ENCODE results near the gene PDXK. TPM values are rescaled to one million over a fixed set of nuclear protein-coding genes. Genes with fewer than 3 reads are reported as not detected.
A peak's percentile ranks its signal among the peaks of the same experiment; 100 is the strongest.

The PDXK gene
- total and polyA plus RNA-seq, 3 experiments from 2014 or later = 38.3 to 96.7 (median 96.3) TPM

DNA sequence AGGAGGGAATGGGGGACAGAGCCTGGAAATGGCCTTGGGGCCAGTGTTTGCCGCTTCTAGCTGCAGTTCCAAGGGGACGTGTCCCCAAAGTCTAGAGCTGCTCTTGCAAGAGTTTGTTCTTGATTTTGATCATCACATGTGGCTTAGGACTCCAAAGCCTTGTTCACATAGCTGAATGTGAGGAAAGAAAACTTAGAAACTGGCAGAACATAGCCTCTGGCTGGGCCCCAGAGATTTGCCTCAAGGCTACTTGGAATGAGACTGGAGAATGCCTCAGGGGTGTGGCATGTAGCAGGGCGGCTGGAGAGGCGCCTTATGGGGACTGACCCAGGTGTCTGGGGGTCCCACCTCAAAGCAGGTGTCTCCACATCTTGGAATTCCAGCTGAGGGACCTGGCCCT lies 2.3 kb downstream of the PDXK start:
- Histone ChIP-seq H3K27ac (ENCODE audit: low read depth, low read length) (no peak overlapping the region), H3K36me3 (ENCODE audit: insufficient read depth, low read length) (no peaks in the 10 kb centered on the region), H3K9me3 (ENCODE audit: low read length) (no peaks in the 10 kb centered on the region), H3K27me3 (ENCODE audit: insufficient read depth, low read length, poor library complexity, severe bottlenecking) (no peaks in the 10 kb centered on the region), H3K4me1 (ENCODE audit: insufficient read depth, low read length) (peaks cover 27% of the 10 kb centered on the region), H3K4me3 (ENCODE audit: low read length) (peak overlapping the region; percentile 85)
- H3K27me3 Mint-ChIP-seq = peaks cover 0 to 2% of the 10 kb centered on the region in 2 donors
- H3K36me3 Mint-ChIP-seq = peaks cover 0 to 8% (median 3%) of the 10 kb centered on the region in 3 donors
- peak overlapping the region in 5 of 8 donors; percentile 10 to 91 (median 82) for H3K27ac Mint-ChIP-seq
- H3K4me3 Mint-ChIP-seq = peak overlapping the region; percentile 44 to 87 (median 82)
- no peak for DNase-seq
- no peaks in the 10 kb centered on the region for H3K9me3 Mint-ChIP-seq
- POLR2A ChIA-PET = no interaction called here
- CTCF ChIA-PET = interaction anchor here (1.3 kb wide), 1 partner anchor 9 kb away, joined by 3 read pairs; no protein-coding TSS in a partner anchor
- H3K4me1 Mint-ChIP-seq = peaks cover 22 to 34% (median 32%) of the 10 kb centered on the region in 3 donors

DNA sequence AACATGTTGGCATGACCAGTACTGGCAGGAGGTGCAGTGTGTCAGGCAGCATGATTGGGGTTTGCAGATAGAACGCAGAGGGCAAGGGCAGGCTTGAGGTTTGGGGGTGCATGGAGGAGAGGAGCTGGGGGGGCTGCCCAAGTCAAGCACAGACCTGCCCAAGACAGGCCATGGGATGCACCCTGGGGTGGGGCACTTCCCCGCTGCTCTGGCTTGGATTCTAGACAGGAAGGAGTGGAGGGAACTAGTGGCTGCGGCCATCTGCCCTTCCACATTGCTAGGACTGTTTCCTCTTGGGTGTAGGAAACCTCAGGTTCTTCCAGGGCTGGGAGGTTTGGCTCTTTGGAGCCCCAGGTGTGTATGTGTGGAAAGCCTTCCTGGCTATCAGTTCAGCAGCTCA lies 3.0 kb downstream of the PDXK start:
- peak overlapping the region in 5 of 7 donors; percentile 25 to 86 (median 49) for H3K4me3 Mint-ChIP-seq
- H3K27ac ChIP-seq (ENCODE audit: low read depth, low read length) = no peak overlapping the region
- H3K36me3 Mint-ChIP-seq = peaks cover 0 to 8% (median 3%) of the 10 kb centered on the region in 3 donors
- H3K27ac Mint-ChIP-seq = peak overlapping the region in 5 of 8 donors; percentile 32 to 82 (median 50)
- no peak overlapping the region for H3K4me3 ChIP-seq (ENCODE audit: low read length)
- no peaks in the 10 kb centered on the region for H3K9me3 ChIP-seq (ENCODE audit: low read length)
- H3K27me3 ChIP-seq (ENCODE audit: insufficient read depth, low read length, poor library complexity, severe bottlenecking) = no peaks in the 10 kb centered on the region
- POLR2A ChIA-PET = no interaction called here
- H3K9me3 Mint-ChIP-seq = no peaks in the 10 kb centered on the region
- CTCF ChIA-PET = interaction anchor here (1.3 kb wide), 1 partner anchor 8 kb away, joined by 3 read pairs; no protein-coding TSS in a partner anchor
- no peaks in the 10 kb centered on the region for H3K36me3 ChIP-seq (ENCODE audit: insufficient read depth, low read length)
- H3K4me1 ChIP-seq (ENCODE audit: insufficient read depth, low read length) = peaks cover 34% of the 10 kb centered on the region
- no peak for DNase-seq
- peaks cover 26 to 40% (median 38%) of the 10 kb centered on the region in 3 donors for H3K4me1 Mint-ChIP-seq
- H3K27me3 Mint-ChIP-seq = peaks cover 0 to 2% of the 10 kb centered on the region in 2 donors

DNA sequence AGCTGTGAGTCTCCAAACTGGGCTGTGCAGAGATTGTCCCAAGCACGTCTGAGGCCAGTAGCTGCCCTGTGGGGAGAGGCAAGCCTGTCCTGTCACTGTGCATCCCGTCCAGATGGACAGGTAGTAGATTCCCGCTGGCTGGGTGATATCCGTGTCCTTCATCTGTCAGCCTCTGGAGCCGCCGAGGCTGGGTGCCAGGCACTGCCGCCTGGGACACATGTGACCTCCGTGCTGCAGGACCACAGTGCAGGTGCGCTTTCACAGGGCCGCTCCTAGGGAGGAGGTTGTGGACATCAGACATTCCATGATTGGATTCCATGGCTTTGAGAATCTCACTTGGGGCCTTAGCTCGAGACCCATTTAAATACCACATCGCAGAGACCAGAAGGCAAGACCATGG lies 4.7 kb downstream of the PDXK start:
- Histone ChIP-seq H3K4me1 (ENCODE audit: insufficient read depth, low read length) (peaks cover 51% of the 10 kb centered on the region), H3K9me3 (ENCODE audit: low read length) (no peaks in the 10 kb centered on the region), H3K36me3 (ENCODE audit: insufficient read depth, low read length) (no peaks in the 10 kb centered on the region), H3K27me3 (ENCODE audit: insufficient read depth, low read length, poor library complexity, severe bottlenecking) (no peaks in the 10 kb centered on the region), H3K4me3 (ENCODE audit: low read length) (no peak overlapping the region), H3K27ac (ENCODE audit: low read depth, low read length) (no peak overlapping the region)
- DNase-seq = no peak
- Mint-ChIP-seq H3K4me3 (peak overlapping the region in 1 of 7 donors; percentile 86), H3K36me3 (peaks cover 0 to 8% (median 3%) of the 10 kb centered on the region in 3 donors), H3K27ac (peak overlapping the region in 1 of 8 donors; percentile 43), H3K9me3 (no peaks in the 10 kb centered on the region), H3K4me1 (peaks cover 36 to 54% (median 53%) of the 10 kb centered on the region in 3 donors), H3K27me3 (peaks cover 0 to 4% of the 10 kb centered on the region in 2 donors)
- ChIA-PET CTCF (no interaction called here), POLR2A (no interaction called here)

DNA sequence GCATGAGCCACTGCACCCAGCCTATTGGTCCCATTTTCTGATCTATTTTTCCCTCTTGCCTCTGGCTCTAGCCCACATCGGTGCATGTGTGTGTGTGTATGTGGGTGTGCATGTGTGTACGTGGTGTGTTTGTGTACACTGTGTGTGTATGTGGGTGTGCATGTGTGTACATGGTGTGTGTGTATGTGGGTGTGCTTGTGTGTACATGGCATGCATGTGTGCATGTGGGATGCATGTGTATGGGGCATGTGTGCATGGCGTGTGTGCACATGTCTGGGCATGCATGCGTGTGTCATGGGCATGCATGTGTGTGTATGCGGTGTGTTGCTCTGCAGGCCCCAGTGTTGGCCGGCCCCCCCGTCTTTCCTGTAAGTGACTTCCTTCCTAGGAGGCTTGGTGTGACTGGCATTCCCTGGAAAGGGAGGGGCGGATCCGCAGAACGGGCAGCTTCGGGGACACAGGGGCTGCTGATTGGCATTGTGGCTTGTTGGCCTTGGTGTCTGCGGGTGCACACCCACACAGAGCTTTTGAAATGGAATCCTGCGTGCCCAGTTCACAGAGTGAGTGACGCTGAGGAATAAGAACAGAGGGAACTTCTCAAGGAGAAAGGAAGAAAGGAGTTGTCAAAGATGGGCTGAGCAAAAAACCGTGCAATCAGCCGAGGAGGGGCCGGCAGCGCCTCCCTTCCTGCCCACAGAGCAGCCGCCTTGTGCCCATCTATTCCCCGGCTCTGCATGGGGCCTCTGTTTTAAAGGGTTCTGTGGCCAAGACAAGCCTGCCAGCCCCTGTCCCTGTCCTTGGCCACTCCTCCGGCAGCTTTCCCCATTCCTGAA lies 8.0 kb downstream of the PDXK start:
- Mint-ChIP-seq H3K4me1 (peaks cover 31 to 57% (median 55%) of the 10 kb centered on the region in 3 donors), H3K27me3 (peaks cover 0 to 3% of the 10 kb centered on the region in 2 donors), H3K4me3 (peak overlapping the region; percentile 42 to 80 (median 63)), H3K36me3 (peaks cover 0 to 11% (median 3%) of the 10 kb centered on the region in 3 donors), H3K27ac (peak overlapping the region in 6 of 8 donors; percentile 54 to 99 (median 86)), H3K9me3 (no peaks in the 10 kb centered on the region)
- Histone ChIP-seq H3K27ac (ENCODE audit: low read depth, low read length) (peak overlapping the region; percentile 78), H3K4me3 (ENCODE audit: low read length) (no peak overlapping the region), H3K4me1 (ENCODE audit: insufficient read depth, low read length) (peaks cover 37% of the 10 kb centered on the region), H3K27me3 (ENCODE audit: insufficient read depth, low read length, poor library complexity, severe bottlenecking) (no peaks in the 10 kb centered on the region), H3K36me3 (ENCODE audit: insufficient read depth, low read length) (no peaks in the 10 kb centered on the region), H3K9me3 (ENCODE audit: low read length) (no peaks in the 10 kb centered on the region)
- ChIA-PET POLR2A (no interaction called here), CTCF (no interaction called here)
- no peak for DNase-seq

DNA sequence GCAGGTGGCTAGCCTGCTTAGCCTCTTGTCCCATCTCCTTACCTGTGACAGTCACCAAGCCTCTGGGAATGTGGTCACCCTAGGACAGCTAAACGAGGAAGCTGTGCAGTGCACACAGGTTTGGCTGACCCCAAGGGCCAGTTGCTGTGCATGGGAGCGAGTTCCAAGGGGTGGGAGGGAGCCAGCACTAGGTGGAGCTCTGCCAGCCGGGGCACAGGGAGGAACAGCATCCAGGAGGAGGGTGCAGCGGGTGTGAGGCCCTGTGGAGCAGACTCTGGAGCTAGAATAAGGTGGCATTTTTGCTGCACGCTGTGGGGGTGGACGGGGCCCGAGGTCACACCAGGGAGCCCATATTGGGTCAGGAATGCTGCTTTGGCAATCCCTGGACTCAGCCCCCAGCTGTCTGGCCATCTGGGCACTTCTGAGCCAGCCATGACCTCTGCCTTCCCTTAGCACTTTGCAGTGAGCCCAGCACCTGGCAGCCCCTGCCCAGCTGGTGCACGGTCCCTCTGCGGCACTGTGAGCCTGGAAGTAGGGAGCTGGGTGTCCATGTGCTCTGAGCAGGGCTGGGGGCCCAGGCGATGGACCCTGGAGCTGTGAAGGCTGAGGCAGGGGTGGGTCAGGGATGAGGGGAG lies 8.7 kb downstream of the PDXK start:
- Histone ChIP-seq H3K27ac (ENCODE audit: low read depth, low read length) (peak overlapping the region; percentile 78), H3K27me3 (ENCODE audit: insufficient read depth, low read length, poor library complexity, severe bottlenecking) (no peaks in the 10 kb centered on the region), H3K36me3 (ENCODE audit: insufficient read depth, low read length) (no peaks in the 10 kb centered on the region), H3K9me3 (ENCODE audit: low read length) (no peaks in the 10 kb centered on the region), H3K4me1 (ENCODE audit: insufficient read depth, low read length) (peaks cover 37% of the 10 kb centered on the region), H3K4me3 (ENCODE audit: low read length) (peak overlapping the region; percentile 66)
- peaks cover 0 to 11% (median 3%) of the 10 kb centered on the region in 3 donors for H3K36me3 Mint-ChIP-seq
- H3K27ac Mint-ChIP-seq = peak overlapping the region; percentile 54 to 99 (median 95)
- peak overlapping the region; percentile 56 to 95 (median 84) for H3K4me3 Mint-ChIP-seq
- ChIA-PET CTCF (interaction anchor here (1.2 to 1.7 kb wide), 2 partner anchors 8 to 13 kb away, joined by 3 to 4 read pairs; partner anchors contain the start of gene PDXK), POLR2A (interaction anchor here (1.3 kb wide), 1 partner anchor 11 kb away, joined by 5 read pairs; no protein-coding TSS in a partner anchor)
- no peak for DNase-seq
- no peaks in the 10 kb centered on the region for H3K9me3 Mint-ChIP-seq
- peaks cover 0 to 3% of the 10 kb centered on the region in 2 donors for H3K27me3 Mint-ChIP-seq
- peaks cover 28 to 54% (median 53%) of the 10 kb centered on the region in 3 donors for H3K4me1 Mint-ChIP-seq

DNA sequence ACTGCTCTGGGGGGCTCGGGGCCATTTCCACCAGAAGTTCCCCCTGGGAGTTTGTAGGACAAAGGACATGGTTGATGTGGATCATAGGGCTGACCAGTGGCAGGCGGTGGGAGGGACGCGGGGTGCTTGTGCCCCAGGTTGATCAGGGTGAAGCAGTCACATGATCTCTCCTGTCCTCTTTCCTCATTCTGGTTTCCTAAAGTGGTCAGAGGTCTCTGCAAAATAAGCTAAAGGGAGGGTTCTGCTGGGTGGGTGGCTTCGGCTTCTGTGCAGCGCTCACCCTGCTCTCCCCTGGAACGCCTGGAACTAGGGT lies 9.2 kb downstream of the PDXK start:
- peak overlapping the region; percentile 66 for H3K4me3 ChIP-seq (ENCODE audit: low read length)
- H3K4me3 Mint-ChIP-seq = peak overlapping the region; percentile 80 to 95 (median 85)
- ChIA-PET CTCF (interaction anchor here (1.2 to 1.7 kb wide), 2 partner anchors 9 to 12 kb away, joined by 3 to 4 read pairs; partner anchors contain the start of gene PDXK), POLR2A (interaction anchor here (0.6 to 1.3 kb wide), 3 partner anchors 9 to 288 kb away, joined by 5 read pairs; partner anchors contain the start of gene PDXK)
- peak overlapping the region; percentile 87 to 99 (median 95) for H3K27ac Mint-ChIP-seq
- H3K36me3 ChIP-seq (ENCODE audit: insufficient read depth, low read length) = no peaks in the 10 kb centered on the region
- H3K27me3 ChIP-seq (ENCODE audit: insufficient read depth, low read length, poor library complexity, severe bottlenecking) = no peaks in the 10 kb centered on the region
- no peaks in the 10 kb centered on the region for H3K9me3 Mint-ChIP-seq
- peak overlapping the region; percentile 78 for H3K27ac ChIP-seq (ENCODE audit: low read depth, low read length)
- H3K27me3 Mint-ChIP-seq = peaks cover 0 to 3% of the 10 kb centered on the region in 2 donors
- H3K9me3 ChIP-seq (ENCODE audit: low read length) = no peaks in the 10 kb centered on the region
- H3K4me1 Mint-ChIP-seq = peaks cover 29 to 56% (median 55%) of the 10 kb centered on the region in 3 donors
- peaks cover 0 to 11% (median 3%) of the 10 kb centered on the region in 3 donors for H3K36me3 Mint-ChIP-seq
- no peak for DNase-seq
- H3K4me1 ChIP-seq (ENCODE audit: insufficient read depth, low read length) = peaks cover 37% of the 10 kb centered on the region

DNA sequence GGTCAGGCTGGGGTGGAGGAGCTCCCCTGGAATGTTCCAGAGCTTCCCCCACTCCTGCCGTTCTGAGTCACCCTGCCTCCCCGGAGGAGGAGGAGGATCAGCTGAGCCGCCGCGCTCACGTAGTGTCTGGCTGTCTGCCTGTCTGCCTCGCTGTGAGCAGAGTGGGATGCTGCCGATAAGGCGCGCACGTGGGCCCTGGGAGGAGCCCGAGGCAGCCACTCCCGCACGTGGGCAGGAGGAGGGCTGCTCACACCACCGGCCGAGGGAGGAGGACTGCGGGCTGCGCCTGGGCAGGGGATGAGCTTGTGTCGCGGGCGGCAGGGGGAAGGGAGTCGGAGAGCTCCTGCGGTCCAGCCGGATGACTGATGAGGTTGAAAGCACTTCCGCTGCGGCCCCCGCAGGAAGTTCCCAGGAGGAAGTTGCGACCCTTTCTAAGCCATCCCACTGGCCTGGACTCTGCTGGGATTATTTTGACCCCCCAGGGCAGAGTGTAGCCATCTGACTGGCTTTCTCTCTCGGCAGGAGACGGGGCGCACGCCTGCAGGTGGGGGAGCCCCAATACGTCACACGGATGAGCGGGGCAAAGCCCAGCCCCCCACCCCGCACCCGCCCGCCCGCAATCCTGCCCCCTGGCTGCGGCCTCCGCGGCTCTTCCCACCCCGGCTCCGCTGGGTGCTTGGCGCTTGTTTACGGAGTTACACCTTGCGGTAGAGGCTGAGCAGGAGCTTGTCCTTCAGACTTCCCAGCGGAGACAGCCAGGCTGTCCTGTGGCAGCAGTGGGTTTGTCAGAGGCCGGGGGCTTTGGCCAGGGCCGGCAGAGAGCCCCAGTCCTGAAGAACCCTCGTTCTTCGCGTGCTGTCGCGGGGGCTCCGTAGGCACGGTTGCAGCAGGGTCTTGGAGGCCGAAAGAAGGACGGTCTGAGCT lies 9.8 kb downstream of the PDXK start:
- Mint-ChIP-seq H3K27me3 (peaks cover 0 to 3% of the 10 kb centered on the region in 2 donors), H3K9me3 (no peaks in the 10 kb centered on the region), H3K27ac (peak overlapping the region; percentile 87 to 99 (median 96)), H3K36me3 (peaks cover 0 to 7% (median 3%) of the 10 kb centered on the region in 3 donors), H3K4me3 (peak overlapping the region; percentile 80 to 95 (median 85)), H3K4me1 (peaks cover 32 to 62% (median 61%) of the 10 kb centered on the region in 3 donors)
- POLR2A ChIA-PET = interaction anchor here (0.6 to 1.3 kb wide), 3 partner anchors 9 to 287 kb away, joined by 5 read pairs; partner anchors contain the start of gene PDXK
- no peaks in the 10 kb centered on the region for H3K36me3 ChIP-seq (ENCODE audit: insufficient read depth, low read length)
- no peaks in the 10 kb centered on the region for H3K27me3 ChIP-seq (ENCODE audit: insufficient read depth, low read length, poor library complexity, severe bottlenecking)
- CTCF ChIA-PET = interaction anchor here (1.1 to 1.7 kb wide), 3 partner anchors 9 to 60 kb away, joined by 3 to 4 read pairs (median 4); partner anchors contain the start of genes PDXK and RRP1
- DNase-seq = peak; percentile 74 to 87 (median 81)
- peak overlapping the region; percentile 78 for H3K27ac ChIP-seq (ENCODE audit: low read depth, low read length)
- H3K4me3 ChIP-seq (ENCODE audit: low read length) = peak overlapping the region; percentile 66
- H3K4me1 ChIP-seq (ENCODE audit: insufficient read depth, low read length) = peaks cover 37% of the 10 kb centered on the region
- H3K9me3 ChIP-seq (ENCODE audit: low read length) = no peaks in the 10 kb centered on the region

Data from CD8-positive, alpha-beta memory T cell (primary cell).